CD4-positive, alpha-beta T cell treated with Interleukin-17A for 4 hours (primary cell): Measurements from ENCODE around the gene USP48.
"Not testable (repeated sequence)": the region's sequence is repeated elsewhere in the genome, so short reads cannot be mapped to it uniquely, and the experiment has no call there.

Experiments
- DNase-seq: peaks from one replicate; pipeline ENCODE4 v3.0.0-alpha.2; 2020; ENCODE audit warnings: mixed read lengths

The USP48 gene

DNA sequence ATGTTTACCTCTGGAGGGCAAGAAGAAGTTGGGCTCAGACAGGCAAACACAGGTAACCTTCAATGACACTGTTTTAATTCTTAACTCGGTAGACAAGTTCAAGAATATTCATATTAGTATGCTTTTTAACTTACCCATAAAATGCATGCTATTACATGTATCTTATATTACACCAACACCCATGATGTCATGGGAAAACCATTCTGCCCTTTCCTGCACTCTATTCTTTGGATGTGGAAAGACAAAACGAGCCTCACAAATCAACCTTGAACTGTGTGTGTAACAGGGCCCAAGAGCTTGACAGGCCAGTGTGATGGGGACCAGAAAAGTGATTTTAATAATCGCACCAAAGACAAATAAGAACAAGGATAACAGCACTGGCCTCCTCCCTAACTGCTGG is 91.2 kb downstream of the USP48 start:
- no peak for DNase-seq

DNA sequence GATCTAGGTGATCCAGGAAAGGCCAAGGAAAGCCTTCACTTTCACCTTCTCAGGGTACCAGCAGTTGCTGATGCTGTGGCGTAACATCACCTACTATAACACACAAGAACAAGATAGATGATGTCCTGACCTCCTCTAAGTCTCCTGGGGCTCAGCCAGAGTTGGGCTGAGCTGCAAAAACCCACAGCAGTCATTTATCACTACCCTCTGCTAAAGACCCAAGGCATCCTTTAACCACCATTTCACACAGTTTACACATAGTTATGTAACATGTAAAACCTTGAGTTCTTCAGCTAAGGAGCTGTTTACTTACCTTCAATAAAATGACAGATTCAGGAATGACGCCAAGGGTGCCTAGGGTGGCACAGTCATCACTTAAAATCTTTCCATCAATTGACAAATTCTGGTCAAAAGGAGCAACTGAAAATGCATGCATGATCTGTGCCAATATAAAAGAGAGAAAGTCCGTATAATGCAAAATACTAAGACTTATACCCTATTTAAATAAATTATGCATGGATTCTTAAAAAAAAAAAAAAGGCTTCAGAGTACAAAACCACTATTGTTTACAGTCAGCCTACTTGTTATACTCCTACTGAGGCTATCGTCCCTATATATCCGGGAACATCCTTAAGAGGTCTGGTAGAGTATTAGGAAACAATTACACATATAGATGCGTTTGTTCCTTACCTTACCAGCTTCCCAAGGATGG is 93.1 kb downstream of the USP48 start:
- no peak for DNase-seq

DNA sequence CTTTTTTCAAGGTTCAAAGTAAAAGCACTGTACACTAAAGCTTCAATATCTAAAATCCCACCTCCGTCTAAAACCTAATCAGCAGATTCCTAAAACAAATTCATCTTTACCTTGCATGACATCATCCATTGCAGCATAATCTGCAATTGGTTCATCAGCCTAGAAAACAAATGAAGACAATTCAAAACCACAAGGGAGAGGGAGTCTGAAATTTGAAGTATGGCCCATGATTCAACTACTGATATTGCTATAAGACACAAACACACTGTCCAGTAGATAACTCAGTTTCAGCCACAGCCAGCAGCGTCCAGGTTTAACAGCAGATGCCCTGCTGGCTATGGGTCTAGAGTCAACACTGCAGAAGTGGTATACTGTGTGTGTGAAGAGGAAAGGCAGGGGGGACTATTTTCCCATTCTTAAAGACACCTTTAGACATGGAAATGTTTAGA is 95.8 kb downstream of the USP48 start:
- no peak for DNase-seq

DNA sequence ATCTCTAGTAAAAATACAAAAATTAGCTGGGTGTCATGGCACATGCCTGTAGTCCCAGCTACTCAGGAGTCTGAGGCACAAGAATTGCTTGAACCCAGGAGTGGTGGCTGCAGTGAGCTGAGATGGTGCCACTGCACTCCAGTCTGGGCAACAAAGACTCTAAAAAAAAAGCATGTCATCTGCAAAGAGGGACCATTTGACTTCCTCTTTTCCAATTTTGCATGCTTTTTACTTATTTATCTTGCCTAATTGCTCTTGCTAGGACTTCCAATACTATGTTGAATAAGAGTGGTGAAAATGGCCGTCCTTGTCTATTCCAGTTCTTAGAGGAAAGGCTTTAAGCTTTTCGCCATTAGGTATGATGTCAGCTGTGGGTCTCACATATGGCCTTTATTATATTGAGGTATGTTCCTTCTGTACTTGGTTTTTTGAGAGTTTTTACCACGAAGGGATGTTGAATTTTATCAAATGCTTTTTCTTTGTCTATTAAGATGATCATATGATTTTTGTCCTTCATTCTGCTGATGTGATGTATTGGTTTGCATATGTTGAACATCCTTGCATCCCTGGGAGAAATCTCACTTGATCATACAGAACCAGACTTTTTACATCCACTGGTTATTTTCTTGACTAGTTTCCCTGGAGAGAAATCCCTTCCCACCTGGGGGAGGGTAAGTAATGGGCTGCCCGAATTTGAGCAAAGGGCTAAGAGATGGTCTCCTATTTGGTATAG is 96.8 kb downstream of the USP48 start:
- DNase-seq: no peak

DNA sequence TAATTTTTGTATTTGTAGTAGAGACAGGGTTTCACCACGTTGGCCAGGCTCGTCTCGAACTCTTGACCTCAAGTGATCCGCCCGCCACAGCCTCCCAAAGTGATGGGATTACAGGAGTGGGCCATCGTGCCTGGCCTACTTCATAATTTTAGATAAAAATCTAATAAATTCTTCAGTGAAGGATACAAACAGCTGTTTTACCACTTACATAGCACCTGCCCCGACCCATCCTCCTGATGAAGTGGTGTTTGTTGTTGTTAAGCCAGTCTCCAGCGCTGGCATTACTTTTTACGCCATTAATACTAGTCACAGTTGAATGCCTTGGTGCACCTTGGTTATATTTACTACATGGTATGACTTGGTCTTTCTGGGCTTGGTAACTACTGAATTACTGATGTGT is 101.5 kb downstream of the USP48 start:
- no peak for DNase-seq

DNA sequence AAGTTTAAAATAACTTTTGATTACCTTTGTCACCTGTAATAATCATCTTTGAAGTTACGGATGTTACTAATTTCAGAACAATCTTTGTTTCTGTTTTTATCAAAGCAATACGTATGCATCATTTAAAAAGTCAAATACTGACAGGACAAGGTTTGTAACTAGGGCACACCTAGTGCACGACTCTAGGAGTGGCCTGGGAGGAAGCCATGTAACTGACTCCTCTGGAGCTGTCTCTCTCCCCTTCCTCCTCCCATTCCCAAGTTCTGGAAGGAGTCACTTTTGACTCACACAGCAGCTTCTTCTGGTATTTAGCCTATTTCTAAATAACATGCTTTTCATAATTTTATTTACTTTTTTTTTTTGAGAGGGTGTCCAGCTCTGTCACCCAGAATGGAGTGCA is 102.0 kb downstream of the USP48 start:
- DNase-seq: no peak

DNA sequence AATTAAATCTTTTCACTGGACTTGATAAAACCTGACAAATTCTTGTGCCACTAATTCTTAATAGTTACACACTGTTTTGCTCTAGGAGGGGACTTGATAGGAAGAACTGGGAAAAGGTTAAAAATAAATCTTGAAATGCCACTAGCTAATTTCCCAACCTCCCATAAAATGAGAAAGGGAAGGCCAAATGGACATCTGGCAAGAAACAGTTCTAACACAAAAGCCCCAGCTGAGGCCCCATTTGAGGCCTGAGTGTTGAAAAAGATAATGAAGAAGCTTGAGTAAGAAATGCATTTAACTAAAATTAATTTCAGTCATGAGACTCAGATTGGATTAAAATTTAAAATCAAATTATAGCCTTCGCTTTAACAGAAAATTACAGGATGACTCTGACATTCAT is 102.6 kb downstream of the USP48 start:
- DNase-seq: no peak

DNA sequence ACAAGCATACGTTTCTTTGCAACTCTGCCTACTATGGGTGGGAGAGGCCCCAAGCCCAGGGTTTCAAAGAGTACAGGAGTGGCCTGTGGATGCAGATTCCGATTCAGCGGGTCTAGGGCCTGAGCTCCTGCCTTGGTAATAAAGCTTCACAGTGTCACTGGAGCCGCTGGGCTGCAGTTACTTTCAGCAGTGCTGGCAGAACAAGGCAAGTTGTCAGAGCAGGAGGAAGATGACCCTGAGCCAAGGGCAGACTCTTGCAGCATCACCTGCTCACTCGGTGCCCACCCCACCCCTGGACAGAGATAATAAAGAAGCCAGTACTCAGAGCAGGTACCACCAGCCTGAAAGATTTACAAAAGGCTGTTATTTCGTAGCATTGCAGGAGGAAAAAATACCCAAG is 105.8 kb downstream of the USP48 start:
- no peak for DNase-seq

DNA sequence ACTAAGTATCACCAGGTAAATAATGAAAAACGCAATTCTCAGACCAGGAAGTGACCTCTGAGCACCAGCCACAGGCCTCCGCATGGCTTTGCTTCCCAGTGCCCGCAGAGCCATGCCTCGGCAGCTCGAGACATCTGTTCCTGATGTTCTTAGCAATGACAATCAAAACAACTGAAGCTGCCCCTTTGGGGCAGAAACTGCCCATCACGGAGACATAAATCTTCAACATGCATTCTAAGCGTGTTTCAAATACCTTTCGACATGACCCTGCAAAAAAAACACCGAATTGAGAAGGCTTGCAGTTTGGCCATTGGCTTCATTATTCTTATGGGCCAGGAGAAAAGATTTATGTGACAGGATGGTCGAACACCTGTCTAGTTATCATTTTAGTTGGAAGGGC is 108.0 kb downstream of the USP48 start:
- DNase-seq: no peak

DNA sequence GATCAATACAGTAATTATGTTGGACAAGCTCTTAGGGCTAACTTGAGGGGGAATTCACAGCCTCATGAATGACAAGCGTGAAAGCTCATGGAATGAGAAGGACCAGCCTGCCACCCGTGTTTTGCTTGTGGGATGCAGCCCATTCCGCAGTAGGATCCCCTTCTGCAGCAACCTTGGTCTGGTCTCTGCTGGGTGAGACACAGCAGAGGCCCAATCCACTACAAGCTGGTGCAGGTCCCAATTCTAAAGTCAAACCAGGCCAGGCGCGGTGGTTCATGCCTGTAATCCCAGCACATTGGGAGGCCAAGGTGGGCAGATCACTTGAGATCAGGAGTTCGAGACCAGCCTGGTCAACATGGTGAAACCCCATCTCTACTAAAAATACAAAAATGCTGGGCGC is 109.1 kb downstream of the USP48 start:
- DNase-seq: not testable (repeated sequence)

DNA sequence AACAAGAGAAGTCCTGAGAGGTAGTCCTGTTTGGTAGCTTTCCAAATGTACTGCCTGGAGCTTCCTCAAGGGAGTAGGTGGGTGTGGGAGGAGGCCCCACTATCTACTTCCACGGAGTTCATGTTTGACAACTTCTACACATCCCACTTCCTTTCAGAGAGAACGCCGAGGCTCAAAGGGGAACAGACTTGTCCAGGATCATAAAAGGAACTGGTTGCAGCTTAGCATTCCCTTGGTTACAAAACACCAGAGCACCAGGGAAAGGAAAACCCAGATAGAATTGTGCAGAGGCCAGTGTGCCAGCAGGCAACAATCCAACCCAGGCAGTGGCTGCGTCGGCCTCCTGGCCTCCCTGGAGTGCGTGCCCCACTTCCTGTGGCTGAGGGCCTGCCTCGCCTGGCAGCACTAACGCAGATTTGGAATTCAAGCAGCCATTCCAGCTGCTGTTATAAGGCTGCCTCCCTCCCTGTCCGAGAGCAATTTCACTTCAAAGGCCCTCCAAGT is 109.6 kb downstream of the USP48 start:
- DNase-seq: no peak

DNA sequence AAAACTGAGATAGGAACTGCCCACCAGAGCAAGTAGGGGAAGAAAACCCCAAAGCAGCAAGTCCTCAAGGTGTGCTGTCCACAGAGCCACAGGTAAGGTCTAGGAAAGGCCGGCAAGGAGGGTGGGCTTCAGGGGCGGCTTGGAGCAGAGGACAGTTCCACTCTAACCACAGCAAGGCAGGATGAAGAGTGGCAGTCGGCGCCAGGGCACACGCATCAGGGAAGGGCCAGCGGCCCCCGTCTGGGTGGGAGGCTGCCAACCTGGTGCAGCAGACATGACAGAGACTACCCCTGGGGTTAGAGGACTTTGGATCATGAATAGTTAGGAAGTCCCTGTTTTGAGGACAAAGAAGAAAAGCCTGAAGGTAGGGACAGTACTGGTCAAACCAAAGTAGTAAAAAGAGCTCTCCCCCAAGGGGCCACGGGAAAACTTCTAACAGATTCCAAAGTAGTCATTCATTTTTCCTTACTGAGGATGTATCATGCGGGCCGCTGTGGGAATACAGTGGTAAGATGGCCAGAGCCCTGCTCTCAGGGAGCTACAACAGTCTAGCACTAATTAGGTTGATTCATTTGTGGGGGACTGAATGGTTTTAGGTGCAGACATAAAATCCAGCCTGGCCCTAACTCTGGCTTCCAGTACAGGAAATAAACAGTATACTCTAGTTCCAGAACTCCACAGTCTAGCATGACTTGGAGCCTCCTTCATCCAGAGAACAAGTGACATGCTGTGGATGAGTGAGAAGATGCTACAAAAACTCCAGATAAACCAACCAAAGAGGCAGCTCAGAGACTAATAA is 110.3 kb downstream of the USP48 start:
- DNase-seq: no peak

DNA sequence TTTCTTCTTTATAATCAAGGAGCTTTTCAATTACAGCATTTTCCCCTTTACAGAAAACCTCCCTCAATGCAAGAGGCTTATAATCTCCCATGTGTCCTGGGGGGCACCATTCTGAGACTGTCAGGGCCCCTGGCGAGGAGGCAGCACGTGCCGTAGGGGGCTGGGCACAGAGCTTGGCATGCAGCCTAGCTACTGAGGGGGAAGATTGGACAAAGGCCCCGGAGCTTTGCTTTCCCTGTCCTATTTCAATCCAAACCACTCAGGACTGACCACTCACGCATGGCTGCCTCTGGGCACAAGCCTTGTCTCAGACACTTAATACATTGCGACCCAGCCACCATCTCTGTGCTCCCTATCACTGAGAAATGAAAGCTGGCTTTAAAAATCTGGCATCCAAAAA is 111.0 kb downstream of the USP48 start:
- DNase-seq: no peak

DNA sequence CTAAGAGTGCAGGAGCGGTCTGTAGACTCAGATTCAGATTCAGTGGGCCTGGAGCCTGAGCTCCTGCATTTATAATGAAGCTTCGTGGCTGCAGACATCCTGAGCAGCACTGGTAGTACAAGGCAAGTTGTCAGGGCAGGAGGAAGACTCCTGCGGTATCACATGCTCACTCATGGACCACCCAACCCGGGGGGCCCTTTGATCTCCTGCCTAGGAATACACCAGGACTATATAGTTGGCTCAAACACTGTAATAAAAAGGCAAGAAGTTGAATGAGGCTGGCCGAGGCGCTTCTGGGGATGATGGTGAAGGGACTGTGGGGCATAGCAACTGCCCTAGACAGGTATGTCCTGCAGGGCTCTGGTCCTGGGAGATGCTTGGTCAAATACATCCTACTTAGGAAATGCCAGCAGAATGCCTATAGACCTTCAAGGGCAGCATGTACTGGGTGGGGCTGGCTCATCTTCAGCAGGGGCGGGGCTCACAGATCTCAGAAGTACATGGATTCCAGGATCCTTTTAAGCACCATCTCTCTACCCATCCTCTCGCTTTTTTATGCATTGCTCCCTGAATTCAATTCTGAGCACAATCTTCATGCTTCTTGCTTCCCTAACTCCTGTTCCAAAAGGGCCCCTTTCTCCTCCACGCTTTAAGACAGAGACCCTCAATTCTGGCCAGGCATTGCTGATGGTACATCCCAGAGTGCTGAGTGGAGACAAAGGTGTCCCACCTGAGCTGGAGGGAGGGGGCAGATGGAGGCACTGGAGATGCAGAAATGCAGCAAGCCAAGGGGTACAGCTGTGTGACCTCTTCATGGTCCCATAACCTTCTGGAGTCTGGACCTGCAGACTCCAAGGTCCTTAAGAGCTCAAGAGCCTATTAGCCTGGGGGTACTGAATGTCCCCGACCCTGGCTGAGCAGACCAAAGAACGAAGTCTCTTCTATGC is 111.7 kb downstream of the USP48 start:
- DNase-seq: no peak

DNA sequence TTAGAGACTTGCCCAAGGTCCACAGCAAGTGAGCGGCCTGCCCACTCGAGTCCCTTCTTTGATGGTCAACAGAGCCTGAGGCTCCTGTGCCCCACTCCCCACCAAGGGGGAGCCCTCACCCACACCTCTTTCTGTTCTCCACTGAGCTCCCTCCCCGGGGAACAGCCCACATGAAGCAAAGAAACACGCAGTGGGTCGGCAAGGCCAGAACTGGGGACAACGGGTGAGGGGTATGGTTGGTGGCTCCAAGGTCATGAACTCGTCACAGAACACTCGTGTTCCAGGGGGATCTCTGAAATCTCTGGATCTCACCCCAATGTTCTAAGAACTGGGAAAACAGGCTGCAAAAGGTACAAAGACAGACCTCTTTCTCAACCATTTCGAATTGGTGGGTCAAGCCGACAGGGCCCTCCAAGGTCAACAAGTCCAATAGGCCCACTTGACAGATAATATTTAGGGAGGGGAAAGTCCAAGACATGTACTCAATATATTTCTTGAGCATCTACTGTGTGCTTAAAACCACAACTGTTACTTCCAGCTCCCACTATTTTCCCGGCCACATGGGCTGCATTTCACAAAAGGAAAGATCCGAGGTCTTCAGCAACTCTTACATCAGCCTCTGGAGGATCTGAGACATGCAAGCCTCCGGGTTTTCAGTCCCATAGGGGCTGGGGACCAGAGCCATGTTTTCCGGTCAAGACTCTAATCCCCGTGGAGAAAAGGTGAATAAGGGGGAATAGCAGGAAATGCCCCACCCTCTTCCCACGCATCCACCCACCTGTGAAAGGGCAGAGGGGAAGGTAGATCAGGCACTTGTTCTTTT is 112.7 kb downstream of the USP48 start:
- no peak for DNase-seq

DNA sequence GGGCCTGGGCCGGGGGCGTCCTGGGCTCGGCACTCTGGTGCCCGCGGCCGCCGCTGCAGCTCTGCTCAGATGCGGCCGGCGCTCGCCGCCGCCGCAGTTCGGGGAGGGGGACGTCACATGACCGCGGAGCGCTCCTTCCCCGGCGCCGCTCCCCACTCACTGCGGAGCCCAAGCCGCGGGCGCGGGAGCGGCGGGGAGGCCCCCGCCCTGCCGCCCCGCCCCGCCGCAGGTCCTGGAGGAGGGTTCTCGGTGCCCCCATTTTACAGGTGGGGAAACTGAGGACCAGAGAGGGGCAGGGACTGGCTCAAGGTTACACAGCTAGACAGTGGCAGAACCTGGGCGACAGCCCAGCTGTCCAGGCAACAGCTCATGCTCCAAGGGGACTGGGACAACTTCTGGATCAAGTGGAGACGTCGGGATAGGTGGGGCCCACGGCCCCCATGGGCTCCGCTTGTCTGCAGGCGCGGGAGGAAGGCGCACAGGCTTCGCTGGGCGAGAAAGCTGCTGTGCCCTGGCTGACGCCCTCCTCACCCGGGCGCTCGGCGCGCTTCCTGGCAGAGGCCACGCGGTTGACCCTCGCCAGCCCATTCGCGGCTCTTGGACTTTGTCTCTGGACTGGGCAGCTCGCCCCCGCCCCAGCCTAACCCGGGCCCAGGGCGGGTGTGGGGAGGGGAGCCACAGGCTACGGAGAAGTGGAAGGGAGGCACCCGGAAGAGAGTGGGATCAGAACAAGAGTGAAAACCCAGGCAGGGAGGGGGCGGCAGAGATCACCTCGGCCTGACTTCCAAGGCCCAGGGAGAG is 113.5 kb downstream of the USP48 start, which contains the start of gene RAP1GAP:
RAP1GAP (minus strand) TSS at position 100 of the 801 bp plus-strand sequence. CDS start 49,325 bp downstream, outside the sequence.
- peak; percentile 54 for DNase-seq

DNA sequence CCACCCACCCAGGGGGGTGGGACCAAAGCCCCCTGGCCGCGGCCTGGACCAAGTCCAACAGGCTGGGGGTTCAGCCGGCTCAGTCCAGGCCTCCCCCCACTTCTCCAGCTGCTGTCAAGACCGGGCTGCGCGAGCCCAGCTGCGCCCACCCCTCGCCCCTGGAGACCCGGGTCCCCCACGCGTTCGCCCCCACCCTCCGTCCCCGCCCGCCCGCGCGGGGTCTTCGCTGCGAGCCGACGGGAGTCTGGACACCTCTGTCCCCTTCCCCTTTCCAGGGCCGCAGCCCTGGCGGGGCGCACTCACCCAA is 114.0 kb downstream of the USP48 start:
- DNase-seq: no peak

DNA sequence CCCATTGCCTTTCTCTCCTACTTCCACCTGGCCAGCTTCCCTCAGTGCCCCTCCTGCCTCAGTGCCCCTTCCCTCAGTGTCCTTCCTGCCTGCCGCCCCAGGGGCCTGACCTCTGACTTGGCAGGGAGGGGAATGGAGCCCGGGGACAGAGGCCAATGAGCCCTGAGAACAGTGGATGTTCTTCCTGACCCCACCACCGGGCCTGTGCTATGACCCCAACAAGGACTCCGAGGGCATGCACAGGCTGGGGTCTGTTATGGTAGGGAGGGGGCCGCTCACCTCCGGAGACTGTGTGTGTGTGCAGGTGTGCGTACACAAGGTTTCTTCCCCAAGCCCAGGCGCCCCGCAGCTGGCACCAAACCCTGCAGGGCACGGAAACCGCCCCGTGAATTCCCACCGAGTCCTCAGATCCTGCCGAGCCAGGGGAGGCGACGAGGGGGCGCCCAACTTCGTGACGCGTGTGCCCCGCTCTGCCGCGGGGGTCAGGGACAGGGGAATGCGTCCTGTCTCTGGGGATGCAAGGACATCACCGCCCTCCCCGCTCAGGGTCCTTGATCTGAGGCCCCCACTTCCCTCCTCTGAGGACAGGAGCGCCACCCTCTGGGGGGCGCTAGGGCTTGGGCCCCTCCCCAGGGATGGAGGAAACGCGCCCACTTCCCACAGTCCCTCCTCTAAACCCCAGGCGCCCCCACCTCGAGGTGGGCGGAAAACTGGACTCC is 114.6 kb downstream of the USP48 start:
- no peak for DNase-seq

DNA sequence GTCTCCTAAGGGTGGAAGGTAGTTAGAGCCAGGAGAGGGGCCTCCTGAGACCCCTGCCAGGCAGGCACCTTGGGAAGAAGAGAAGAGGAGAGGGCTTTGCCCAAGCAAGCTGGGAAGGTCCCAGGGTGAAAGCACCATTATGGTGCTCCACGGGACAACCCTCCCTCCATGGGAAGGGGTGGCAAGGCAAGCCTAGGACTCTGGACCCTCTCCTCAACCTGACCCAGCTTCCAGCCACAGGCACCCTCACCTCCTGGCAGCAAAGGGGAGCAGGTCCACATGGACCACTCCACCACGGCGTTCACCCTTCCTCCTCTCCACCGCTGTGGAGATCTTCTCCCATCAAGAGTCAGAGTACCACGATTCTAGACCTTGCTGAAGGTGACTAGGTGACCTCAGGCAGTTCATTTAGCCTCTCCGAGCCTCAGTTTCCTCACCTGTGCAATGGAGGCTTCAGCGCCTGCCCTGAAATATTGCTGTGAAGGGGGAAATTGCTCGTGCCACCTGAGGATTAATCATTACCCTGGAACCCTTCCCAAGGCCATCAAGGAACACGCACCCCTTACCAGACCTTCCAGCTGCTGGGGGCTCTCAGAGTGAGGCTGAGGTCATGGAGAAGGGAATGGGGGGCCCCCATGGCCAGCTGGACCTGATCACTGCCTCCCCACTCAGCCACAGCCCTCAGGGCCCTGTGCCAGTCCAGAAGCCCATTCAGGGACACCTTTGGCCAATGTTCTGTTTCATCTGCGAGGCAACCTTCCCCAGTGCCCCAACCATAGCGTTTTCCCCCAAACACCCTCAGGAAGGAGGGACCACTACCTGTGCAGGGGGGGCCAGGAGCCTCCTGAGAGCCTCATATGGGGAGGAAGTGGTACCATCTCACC is 115.4 kb downstream of the USP48 start:
- DNase-seq: no peak
